BLaER1 (cell line): ENCODE results near the gene SLAIN1.

Experiments used
- H3K27ac ChIP-seq: shearing (Covaris generic); formaldehyde crosslinking; 2 replicates; pipeline ENCODE4 v1.8.1; 2022
- H3K27me3 ChIP-seq: shearing (Covaris generic); formaldehyde crosslinking; 2 replicates; pipeline ENCODE4 v1.8.1; 2022
- H3K36me3 ChIP-seq: shearing (Covaris generic); formaldehyde crosslinking; 2 replicates; pipeline ENCODE4 v1.8.1; 2022
- H3K4me1 ChIP-seq: shearing (Covaris generic); formaldehyde crosslinking; 2 replicates; pipeline ENCODE4 v1.8.1; 2022
- H3K4me2 ChIP-seq: shearing (Covaris generic); formaldehyde crosslinking; 2 replicates; pipeline ENCODE4 v1.8.1; 2022
- H3K4me3 ChIP-seq: shearing (Covaris generic); formaldehyde crosslinking; 2 replicates; pipeline ENCODE4 v1.8.1; 2022
- H3K9ac ChIP-seq: shearing (Covaris generic); formaldehyde crosslinking; 2 replicates; pipeline ENCODE4 v1.8.1; 2022
- H3K9me3 ChIP-seq: shearing (Covaris generic); formaldehyde crosslinking; 2 replicates; pipeline ENCODE4 v1.8.1; 2022
- H4K20me1 ChIP-seq: shearing (Covaris generic); formaldehyde crosslinking; 2 replicates; pipeline ENCODE4 v1.8.1; 2022
- Cebpa-rat ChIP-seq: shearing (Covaris generic); IDR thresholded peaks from 2 replicates; pipeline ENCODE4 v1.8.1; 2022

SLAIN1 gene

DNA sequence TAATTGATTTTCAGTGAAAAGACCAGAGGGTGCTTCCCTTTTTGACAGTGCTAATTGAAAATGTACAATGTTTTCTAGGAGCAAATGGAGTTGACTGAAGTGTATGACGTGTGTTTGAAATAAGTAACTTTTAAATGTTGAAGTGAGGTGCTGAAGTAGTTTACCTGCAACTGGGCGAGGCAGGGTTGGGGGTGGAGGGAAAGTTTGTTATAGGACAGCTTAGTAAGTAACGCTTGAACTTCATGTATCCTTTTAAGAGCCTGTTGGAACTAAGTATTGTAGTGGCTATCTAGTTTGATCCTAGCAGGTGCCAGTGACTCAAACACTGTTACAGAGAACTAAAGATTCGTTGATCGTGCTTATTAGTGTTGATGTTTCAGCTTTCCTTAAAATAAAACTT lies 5.9 kb downstream of the SLAIN1 start:
- Histone ChIP-seq H3K4me3 (no peak overlapping the region), H3K9me3 (peaks cover 23% of the 10 kb centered on the region), H4K20me1 (peaks cover 44% of the 10 kb centered on the region), H3K27ac (no peak overlapping the region), H3K4me1 (peaks cover 20% of the 10 kb centered on the region), H3K27me3 (no peaks in the 10 kb centered on the region), H3K9ac (no peak overlapping the region), H3K36me3 (peaks cover 37% of the 10 kb centered on the region), H3K4me2 (no peak overlapping the region)
- no peak for TF ChIP-seq Cebpa-rat

DNA sequence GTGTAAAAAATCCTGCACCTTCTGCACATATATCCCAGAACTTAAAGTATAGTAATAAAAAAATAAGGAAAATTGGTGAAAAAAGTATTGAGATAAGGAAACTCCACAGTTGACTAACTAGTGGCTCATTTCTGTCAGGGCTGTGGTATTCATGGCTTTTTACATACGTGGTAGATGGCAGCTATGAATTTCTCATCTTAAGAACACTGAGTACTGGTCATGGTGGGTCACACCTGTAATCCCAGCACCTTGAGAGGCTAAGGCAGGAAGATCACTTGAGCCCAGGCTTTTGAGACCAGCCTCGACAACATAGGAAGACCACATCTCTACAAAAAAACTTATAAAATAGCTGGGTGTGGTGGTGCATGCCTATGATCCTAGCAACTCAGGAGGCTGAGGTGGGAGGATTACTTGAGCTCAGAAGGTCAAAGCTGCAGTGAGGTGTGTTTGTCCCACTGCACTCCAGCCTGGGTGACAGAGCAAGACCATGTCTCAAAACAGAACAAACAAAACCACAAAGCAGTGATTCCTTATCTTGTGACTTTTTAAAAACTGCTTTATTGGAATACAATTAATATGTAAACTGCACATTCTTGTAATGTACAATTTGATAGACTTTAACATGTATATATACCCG lies 16.8 kb downstream of the SLAIN1 start:
- Histone ChIP-seq H4K20me1 (no peaks in the 10 kb centered on the region; the same call in 1 of the 2 replicates), H3K36me3 (peaks cover 24% of the 10 kb centered on the region), H3K4me3 (no peak overlapping the region), H3K9me3 (peaks cover 52% of the 10 kb centered on the region), H3K27me3 (no peaks in the 10 kb centered on the region), H3K4me1 (peaks cover 53% of the 10 kb centered on the region), H3K27ac (no peak overlapping the region), H3K9ac (no peak overlapping the region), H3K4me2 (peak overlapping the region; percentile 11; the same call in 1 of the 2 replicates)
- no peak for TF ChIP-seq Cebpa-rat

DNA sequence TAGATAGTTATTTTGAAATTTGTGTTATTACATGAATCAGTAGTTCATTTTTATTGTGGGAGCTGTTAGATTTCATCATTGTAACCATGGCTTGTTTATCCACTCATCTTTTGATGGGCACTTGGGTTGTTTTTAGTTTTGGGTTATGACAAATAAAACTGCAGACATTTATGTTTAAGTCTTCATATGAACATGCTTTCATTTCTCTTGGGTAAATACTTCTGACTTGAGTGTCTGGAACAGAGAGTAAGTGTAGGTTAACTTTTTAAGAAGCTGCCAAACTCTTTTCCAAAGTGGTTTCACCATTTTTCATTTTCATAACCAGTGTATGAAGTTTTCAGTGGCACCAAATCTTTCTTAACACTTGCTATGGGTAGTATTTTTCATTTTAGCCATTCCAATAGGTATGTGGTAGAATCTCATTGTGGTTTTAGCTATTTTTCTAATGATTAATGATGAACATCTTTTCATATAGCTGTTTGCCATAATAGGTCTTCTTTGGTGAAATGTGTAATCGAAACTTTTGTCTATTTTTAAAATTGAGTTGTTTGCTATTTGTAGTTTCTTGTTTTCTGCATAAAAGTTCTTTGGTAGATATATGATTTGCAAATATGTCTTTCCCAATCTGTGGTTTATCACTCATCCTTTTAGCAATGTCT lies 17.9 kb downstream of the SLAIN1 start:
- Histone ChIP-seq H3K27ac (peak overlapping the region; percentile 15; the same call in 1 of the 2 replicates), H3K9ac (no peak overlapping the region), H3K9me3 (peaks cover 40% of the 10 kb centered on the region), H4K20me1 (no peaks in the 10 kb centered on the region; the same call in 1 of the 2 replicates), H3K4me1 (peaks cover 64% of the 10 kb centered on the region), H3K4me3 (no peak overlapping the region), H3K36me3 (peaks cover 16% of the 10 kb centered on the region; the same call in 1 of the 2 replicates), H3K27me3 (no peaks in the 10 kb centered on the region), H3K4me2 (peak overlapping the region; percentile 8; the same call in 1 of the 2 replicates)
- TF ChIP-seq Cebpa-rat: no peak

DNA sequence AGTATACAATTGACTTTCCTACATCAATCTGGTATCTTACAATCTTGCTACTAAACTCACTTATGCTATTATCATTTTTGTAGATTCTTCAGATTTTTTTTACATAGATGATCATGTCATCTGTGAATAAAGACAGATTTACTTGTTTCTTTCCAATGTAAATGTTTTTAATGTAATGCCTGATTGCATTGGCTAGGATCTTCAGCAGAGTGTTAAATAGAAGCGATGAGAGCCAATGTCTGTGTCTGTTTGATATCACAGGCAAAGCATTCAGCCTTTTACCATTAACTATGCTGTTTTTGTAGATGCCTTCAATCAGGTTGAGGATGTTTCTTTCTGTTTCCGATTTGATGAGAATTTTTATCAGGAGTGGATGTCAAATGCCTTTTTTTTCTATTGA lies 19.2 kb downstream of the SLAIN1 start:
- Histone ChIP-seq H3K27me3 (no peaks in the 10 kb centered on the region), H3K4me2 (no peak overlapping the region)

DNA sequence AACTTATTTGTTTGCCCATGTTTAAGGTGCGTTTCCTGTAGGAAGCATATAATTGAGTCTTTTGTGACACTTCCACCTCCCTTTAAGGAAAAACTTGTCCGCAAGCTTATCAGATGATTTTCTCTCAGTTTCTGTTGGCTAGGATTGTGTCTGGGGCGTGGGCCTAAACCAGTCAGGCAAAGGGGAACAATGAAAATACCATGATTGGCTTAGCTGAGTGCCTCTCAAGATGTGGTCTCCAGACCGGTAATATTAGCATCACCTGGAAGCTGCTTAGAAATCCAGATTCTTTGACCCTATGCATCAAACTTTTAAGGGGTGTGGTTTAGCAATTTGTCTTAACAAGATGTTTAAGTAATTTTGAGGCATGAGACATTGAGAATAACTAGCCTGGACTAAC lies 20.0 kb downstream of the SLAIN1 start:
- no peak overlapping the region for H3K4me3 ChIP-seq
- peak overlapping the region; percentile 37 for H3K27ac ChIP-seq
- H3K27me3 ChIP-seq: no peaks in the 10 kb centered on the region
- peak overlapping the region; percentile 81 for H3K4me2 ChIP-seq
- H3K36me3 ChIP-seq: peaks cover 32% of the 10 kb centered on the region
- H3K9me3 ChIP-seq: peaks cover 38% of the 10 kb centered on the region
- no peaks in the 10 kb centered on the region; the same call in 1 of the 2 replicates for H4K20me1 ChIP-seq
- TF ChIP-seq Cebpa-rat: no peak
- peaks cover 74% of the 10 kb centered on the region for H3K4me1 ChIP-seq
- no peak overlapping the region for H3K9ac ChIP-seq

More for the DNA sequence above, 19.2 kb downstream of the SLAIN1 start:
- H3K9me3 ChIP-seq: peaks cover 40% of the 10 kb centered on the region
- no peak overlapping the region for H3K9ac ChIP-seq
- no peak overlapping the region for H3K27ac ChIP-seq
- peaks cover 25% of the 10 kb centered on the region for H3K36me3 ChIP-seq
- no peak overlapping the region for H3K4me3 ChIP-seq
- no peak for TF ChIP-seq Cebpa-rat
- H3K4me1 ChIP-seq: peaks cover 74% of the 10 kb centered on the region
- H4K20me1 ChIP-seq: no peaks in the 10 kb centered on the region; the same call in 1 of the 2 replicates

DNA sequence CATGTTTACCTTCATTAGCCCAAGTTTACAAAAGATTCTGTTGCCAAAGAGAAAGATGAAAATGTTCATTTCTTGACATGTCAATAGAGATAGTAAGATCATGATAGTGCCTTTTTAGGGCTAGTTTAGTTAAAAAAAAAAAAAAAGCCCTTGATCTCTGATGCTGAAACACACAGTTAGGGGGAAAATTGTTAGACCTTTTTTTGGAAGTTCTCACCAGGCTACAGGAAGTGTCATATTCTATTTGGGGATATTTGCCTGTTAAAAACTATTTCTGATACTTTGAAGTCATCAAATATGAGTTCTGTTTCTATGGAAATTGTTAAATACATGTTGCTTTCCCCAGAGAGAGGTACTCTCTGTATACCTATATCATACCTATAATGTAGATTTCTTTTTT lies 21.6 kb downstream of the SLAIN1 start:
- Histone ChIP-seq H3K27ac (peak overlapping the region; percentile 77), H3K4me3 (peak overlapping the region; percentile 50), H3K9ac (peak overlapping the region; percentile 55), H3K27me3 (no peaks in the 10 kb centered on the region), H4K20me1 (no peaks in the 10 kb centered on the region; the same call in 1 of the 2 replicates), H3K36me3 (peaks cover 43% of the 10 kb centered on the region), H3K4me2 (peak overlapping the region; percentile 81), H3K9me3 (peaks cover 43% of the 10 kb centered on the region), H3K4me1 (peaks cover 72% of the 10 kb centered on the region)
- no peak for TF ChIP-seq Cebpa-rat

DNA sequence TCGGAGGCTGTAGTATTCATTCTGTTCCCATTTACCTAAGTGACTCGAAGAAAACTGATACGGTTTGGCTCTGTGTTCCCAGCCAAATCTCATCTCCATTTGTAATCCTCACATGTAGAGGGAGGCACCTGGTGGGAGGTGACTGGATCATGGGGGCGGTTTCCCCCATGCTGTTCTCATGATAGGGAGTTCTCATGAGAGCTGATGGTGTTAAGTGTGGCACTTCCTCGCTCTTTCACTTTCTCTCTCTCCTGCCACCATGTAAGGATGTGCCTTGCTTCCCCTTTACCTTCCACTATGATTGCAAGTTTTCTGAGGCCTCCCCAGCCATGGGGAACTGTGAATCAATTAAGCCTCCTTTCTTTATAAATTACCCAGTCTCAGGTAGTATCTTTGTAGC lies 23.5 kb downstream of the SLAIN1 start:
- peaks cover 35% of the 10 kb centered on the region for H3K9me3 ChIP-seq
- peak overlapping the region; percentile 81 for H3K4me2 ChIP-seq
- H3K36me3 ChIP-seq: peaks cover 58% of the 10 kb centered on the region
- H3K27me3 ChIP-seq: no peaks in the 10 kb centered on the region
- H4K20me1 ChIP-seq: peaks cover 9% of the 10 kb centered on the region; the same call in 1 of the 2 replicates
- H3K9ac ChIP-seq: no peak overlapping the region
- H3K4me3 ChIP-seq: peak overlapping the region; percentile 6; the same call in 1 of the 2 replicates
- TF ChIP-seq Cebpa-rat: no peak
- peak overlapping the region; percentile 77 for H3K27ac ChIP-seq
- peaks cover 67% of the 10 kb centered on the region for H3K4me1 ChIP-seq

DNA sequence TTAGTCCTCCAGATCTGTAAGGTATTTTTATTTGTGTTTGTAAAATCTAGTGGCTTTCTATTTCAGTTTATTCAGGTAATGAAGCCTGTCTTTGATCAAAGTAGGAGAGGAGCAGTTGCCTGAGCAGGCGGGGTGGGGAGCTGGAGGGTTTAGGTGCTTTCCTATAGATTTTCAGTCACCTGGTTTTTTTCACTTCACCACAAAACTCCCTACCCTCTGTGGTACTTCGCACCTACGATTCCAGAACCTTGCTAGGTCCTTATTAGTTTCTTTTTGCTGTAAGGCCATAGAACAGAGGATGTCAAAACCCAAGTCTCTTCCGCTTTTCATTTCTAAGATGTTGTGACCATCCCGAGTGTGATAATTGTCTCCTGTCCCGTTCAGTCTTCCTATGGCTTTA lies 26.6 kb downstream of the SLAIN1 start:
- Histone ChIP-seq H4K20me1 (peaks cover 13% of the 10 kb centered on the region; the same call in 1 of the 2 replicates), H3K9ac (no peak overlapping the region), H3K9me3 (peaks cover 35% of the 10 kb centered on the region), H3K27me3 (no peaks in the 10 kb centered on the region), H3K4me2 (no peak overlapping the region), H3K27ac (no peak overlapping the region), H3K4me1 (peaks cover 53% of the 10 kb centered on the region), H3K36me3 (peaks cover 84% of the 10 kb centered on the region), H3K4me3 (no peak overlapping the region)
- TF ChIP-seq Cebpa-rat: no peak

DNA sequence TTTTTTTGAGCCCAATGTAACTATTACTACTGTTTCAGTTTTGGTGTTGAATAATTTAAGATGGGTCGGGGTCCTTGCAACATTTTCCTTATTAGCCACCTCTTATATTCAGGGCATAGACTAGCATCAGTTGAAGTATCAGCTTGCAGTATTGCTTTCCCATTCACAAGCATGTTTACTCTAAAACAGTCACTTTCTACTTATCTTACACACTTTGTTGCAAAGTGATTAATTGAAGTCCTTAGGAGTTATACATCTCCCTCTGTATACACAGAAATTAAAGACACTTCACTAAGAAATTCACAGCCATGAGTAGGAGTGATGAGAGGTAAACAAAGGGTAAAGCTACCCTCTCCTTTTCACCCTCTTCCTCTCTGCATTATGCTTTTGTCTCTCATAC lies 27.6 kb downstream of the SLAIN1 start:
- Histone ChIP-seq H3K9ac (no peak overlapping the region), H3K4me1 (peaks cover 52% of the 10 kb centered on the region), H3K27ac (no peak overlapping the region), H3K36me3 (peaks cover 94% of the 10 kb centered on the region), H3K9me3 (peaks cover 35% of the 10 kb centered on the region), H3K4me3 (no peak overlapping the region), H4K20me1 (peaks cover 22% of the 10 kb centered on the region; the same call in 1 of the 2 replicates), H3K27me3 (no peaks in the 10 kb centered on the region), H3K4me2 (peak overlapping the region; percentile 4; the same call in 1 of the 2 replicates)
- no peak for TF ChIP-seq Cebpa-rat
